SK-N-DZ (cell line): ENCODE results near the gene BAK1.
"Not testable (repeated sequence)": the region's sequence is repeated elsewhere in the genome, so short reads cannot be mapped to it uniquely, and the experiment has no call there.

ENCODE experiments used
- DNase-seq: peaks from one replicate; pipeline ENCODE4 v3.0.0-alpha.2; 2015; ENCODE audit warnings: low spot score
- small RNA-seq, 2 experiments: library from RNA; depleted of rRNA; stranded (forward); fragments of <200 nt; gene quantifications; one replicate each; pipeline ENCODE3, GENCODE V24; 2014

Gene BAK1

GRCh38 chr6:33552252-33552651 is 27.8 kb downstream of the BAK1 start:
- DNase-seq: no peak

DNA sequence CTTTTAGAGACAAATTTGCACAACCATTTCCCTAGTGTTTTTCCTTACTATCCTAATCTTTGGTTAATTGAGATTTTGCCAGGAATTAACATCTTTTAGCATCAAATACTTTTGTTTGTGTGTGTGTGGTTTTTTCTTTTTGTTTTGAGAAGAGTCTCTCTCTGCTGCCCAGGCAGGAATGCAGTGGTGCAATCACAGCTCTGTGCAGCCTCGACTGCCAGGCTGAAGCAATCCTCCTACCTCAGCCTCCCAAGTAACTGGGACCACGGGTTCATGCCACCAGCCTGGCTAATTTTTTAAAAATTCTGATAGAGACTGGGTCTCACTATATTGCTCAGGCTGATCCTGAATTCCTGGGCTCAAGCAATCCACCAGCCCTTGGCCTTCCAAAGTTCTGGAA is 28.5 kb downstream of the BAK1 start:
- no peak for DNase-seq

GRCh38 chr6:33549896-33550295 is 30.2 kb downstream of the BAK1 start:
- no peak for DNase-seq

GRCh38 chr6:33549196-33549595 is 30.9 kb downstream of the BAK1 start:
- DNase-seq: no peak

DNA sequence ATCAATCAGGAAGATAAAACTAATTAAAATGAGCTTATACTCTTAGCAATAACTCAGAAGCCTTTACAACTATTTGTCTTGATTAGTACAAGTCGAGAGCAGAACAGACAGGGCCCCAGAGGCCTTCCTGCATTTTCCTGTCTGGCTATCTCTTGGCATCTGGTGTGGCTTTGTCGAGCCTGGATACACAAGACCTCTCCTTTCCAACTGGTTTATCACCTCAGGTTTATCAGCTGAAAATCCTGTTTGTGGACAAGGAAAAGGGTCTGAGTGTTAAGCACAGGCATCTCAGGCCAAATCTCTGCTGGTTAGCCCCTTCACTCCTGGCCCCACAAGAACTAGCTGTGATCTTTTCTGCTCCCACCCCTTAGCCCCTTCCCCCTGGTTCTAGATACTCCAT is 32.6 kb downstream of the BAK1 start:
- DNase-seq: peak; percentile 82

DNA sequence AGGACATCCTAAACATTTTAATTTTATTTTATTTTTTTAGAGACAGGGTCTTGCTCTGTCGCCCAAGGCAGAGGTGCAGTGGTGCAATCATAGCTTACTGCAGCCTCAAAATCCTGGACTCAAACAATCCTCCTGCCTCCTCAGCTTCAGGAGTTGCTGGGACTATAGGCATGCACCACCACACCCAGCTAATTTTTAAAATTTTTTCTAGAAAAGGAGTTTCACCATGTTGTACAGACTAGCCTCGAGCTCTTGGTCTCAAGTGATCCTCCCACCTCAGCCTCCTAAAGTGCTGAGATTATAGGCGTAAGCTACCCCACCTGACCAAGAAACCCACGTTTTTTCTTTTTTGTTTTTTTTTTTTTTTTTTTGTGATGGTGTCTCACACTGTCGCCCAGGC is 33.3 kb downstream of the BAK1 start:
- DNase-seq: no peak

DNA sequence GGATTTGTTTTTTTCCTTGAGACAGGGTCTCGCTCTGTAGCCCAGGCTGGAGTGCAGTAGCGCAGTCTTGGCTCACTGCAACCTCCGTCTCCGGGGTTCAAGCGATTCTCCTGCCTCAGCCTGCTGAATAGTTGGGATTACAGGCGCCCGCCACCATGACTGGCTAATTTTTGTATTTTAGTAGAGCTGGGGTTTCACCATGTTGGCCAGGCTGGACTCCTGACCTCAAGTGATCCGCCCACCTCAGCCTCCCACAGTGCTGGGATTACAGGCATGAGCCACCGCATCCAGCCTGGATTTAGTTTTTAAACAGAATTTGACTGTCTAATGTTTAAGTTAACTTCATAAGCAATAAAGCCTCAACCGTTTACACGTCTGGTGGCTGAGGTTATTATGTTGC is 34.8 kb downstream of the BAK1 start:
- DNase-seq: not testable (repeated sequence)

DNA sequence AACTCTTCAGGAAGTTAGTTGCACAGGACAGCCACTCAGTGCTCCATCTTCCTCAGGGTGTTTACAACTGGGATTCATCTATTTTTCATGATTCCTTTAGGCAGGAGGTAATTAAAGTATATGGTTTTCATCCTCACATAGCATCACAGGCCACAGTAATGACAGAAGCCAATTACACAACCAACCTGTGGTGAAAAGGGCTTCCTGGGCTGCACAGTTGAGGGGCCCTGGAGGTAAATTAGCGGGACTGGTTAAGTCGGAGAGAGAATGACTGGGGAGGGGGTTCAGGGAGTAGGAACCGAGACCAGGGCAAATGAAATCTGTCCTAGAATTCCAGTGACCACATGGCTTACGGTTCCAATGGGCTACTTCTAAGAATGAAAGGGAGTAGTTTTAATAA is 37.0 kb downstream of the BAK1 start:
- no peak for DNase-seq

DNA sequence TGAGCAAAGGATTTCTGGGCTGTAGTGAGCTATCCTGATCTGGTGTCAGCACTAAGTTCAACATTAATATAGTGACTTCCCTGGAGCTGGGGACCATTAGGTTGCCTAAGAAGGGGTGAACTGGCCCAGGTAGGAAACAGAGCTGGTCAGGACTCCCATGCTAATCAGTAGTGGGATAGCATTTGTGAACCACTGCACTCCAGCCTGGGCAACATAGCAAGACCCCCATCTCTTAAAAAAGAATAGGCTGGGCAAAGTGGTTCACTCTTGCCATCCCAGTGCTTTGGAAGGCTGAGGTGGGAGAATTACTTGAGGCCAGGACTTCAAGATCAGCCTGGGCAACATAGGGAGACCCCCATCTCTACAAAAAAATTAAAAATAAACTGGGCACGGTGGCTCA is 39.3 kb downstream of the BAK1 start:
- no peak for DNase-seq

GRCh38 chr6:33534702-33535101 is 45.4 kb downstream of the BAK1 start:
- no peak for DNase-seq

- DNase-seq: not testable (repeated sequence)
These were observed 46.8 kb downstream of the BAK1 start for GRCh38 chr6:33533163-33533869.

- not testable (repeated sequence) for DNase-seq
These were observed 47.6 kb downstream of the BAK1 start for GRCh38 chr6:33532431-33532830.

DNA sequence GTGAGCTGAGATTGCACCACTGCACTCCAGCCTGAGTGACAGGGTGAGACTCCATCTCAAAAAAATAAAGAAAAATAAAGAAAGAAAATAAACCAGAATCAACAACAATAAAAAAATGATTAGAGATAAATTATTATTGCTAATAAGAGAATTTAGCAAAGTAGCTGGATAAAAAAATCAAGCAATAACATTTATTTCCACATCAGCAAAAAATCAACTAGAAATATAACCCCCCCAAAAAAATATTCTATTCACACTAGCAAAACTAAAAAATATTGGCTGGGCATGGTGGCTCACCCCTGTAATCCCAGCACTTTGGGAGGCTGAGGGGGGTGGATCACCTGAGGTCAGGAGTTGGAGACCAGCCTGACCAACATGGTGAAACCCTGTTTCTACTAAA is 49.5 kb downstream of the BAK1 start:
- DNase-seq: not testable (repeated sequence)

Small RNA genes within 50 kb of the gene (small RNA-seq; reads per million reads assigned to genes)
- 0 reads per million in 2 experiments for gene RF00017
